B cell (primary cell): ENCODE results near the gene RPL22. TPM values are rescaled to one million over a fixed set of nuclear protein-coding genes. Genes with fewer than 3 reads are reported as not detected.

Experiments
- ATAC-seq: fragments of 200-7000 bp; cut with Tn5 transposase; one replicate; pipeline ENCODE4 v1.10.0; 2021; ENCODE audit warnings: low read depth, mild to moderate bottlenecking, moderate number of reproducible peaks, moderate library complexity
- CTCF ChIA-PET: fragments of 350-600 bp; sonication (Branson Sonifier 250); formaldehyde crosslinking; loops from one replicate; lab custom pipeline; 2021; ENCODE audit warnings: antibody characterized with exemption, inconsistent platforms; lab: Charles Lee
- POLR2A ChIA-PET: fragments of 350-600 bp; sonication (Branson Sonifier 250); formaldehyde crosslinking; loops from one replicate; lab custom pipeline; 2021; ENCODE audit warnings: antibody characterized with exemption; lab: Charles Lee
- DNase-seq: peaks from one replicate; pipeline ENCODE4 v3.0.0; 2013
- H2AFZ ChIP-seq: 2 replicates; pipeline ENCODE4 v1.6.1; 2012; ENCODE audit warnings: mild to moderate bottlenecking, low read depth, low read length; ENCODE audit not compliant: insufficient read depth, poor library complexity, severe bottlenecking
- H3K27ac ChIP-seq, 2 donors: 1 replicate in 1 of 2; 2 replicates in 1 of 2; pipeline ENCODE4 v1.5.1; 2012 to 2013; ENCODE audit warnings: low read length in 2 of 2, mild to moderate bottlenecking in 2 of 2, moderate library complexity in 1 of 2
- H3K27me3 ChIP-seq, 4 experiments: fragments of 200-600 bp in 1 of 4; sonication (generic) in 1 of 4; replicated peaks in 1 of 4; 1 replicate in 2 of 4; 2 replicates in 2 of 4; pipeline versions ENCODE4 v1.6.1 to v1.7.0; 2013 to 2016; ENCODE audit warnings: low read length in 3 of 4, mild to moderate bottlenecking in 2 of 4, mixed read lengths in 1 of 4, moderate library complexity in 1 of 4; ENCODE audit not compliant: insufficient read depth in 4 of 4, control insufficient read depth in 3 of 4; ENCODE audit errors: control extremely low read depth in 1 of 4
- H3K36me3 ChIP-seq, 2 experiments: replicated peaks in 1 of 2; 1 replicate in 1 of 2; 2 replicates in 1 of 2; pipeline versions ENCODE4 v1.6.1 to v1.7.1; 2013; ENCODE audit warnings: low read length in 1 of 2; ENCODE audit not compliant: insufficient read depth in 2 of 2, control insufficient read depth in 1 of 2; ENCODE audit errors: control extremely low read depth in 1 of 2, extremely low read depth in 1 of 2
- H3K4me1 ChIP-seq, 2 donors: fragments of 200-600 bp in 1 of 2; sonication (generic) in 1 of 2; 1 replicate in 1 of 2; 2 replicates in 1 of 2; pipeline versions ENCODE4 v1.5.1 to v1.6.1; 2013 to 2017; ENCODE audit warnings: low read length in 2 of 2; ENCODE audit not compliant: control insufficient read depth in 2 of 2, insufficient read depth in 2 of 2
- H3K4me2 ChIP-seq: replicated peaks from 2 replicates; pipeline ENCODE3; 2012; ENCODE audit warnings: mild to moderate bottlenecking, low read depth, low read length; ENCODE audit not compliant: poor library complexity, severe bottlenecking
- H3K4me3 ChIP-seq, 5 experiments: fragments of 200-600 bp in 1 of 5; sonication (generic) in 1 of 5; 1 replicate in 3 of 5; 2 replicates in 2 of 5; pipeline versions ENCODE4 v1.5.1 to v1.7.0; 2011 to 2016; ENCODE audit warnings: low read length in 4 of 5, mild to moderate bottlenecking in 4 of 5, low read depth in 2 of 5, control low read depth in 1 of 5, moderate library complexity in 1 of 5; ENCODE audit not compliant: insufficient read depth in 1 of 5; ENCODE audit errors: control extremely low read depth in 1 of 5, extremely low read depth in 1 of 5
- H3K79me2 ChIP-seq: fragments of 200-600 bp; sonication (generic); one replicate; pipeline ENCODE4 v1.6.0; 2016; ENCODE audit warnings: low read length; ENCODE audit not compliant: control insufficient read depth, insufficient read depth
- H3K9ac ChIP-seq: fragments of 200-600 bp; sonication (generic); 2 replicates; pipeline ENCODE4 v1.6.1; 2017; ENCODE audit warnings: mild to moderate bottlenecking, low read length, moderate library complexity
- H3K9me3 ChIP-seq, 3 donors: one replicate each; pipeline versions ENCODE4 v1.6.1 to v1.7.1; 2013; ENCODE audit warnings: low read length in 2 of 3; ENCODE audit not compliant: control insufficient read depth in 2 of 3, insufficient read depth in 1 of 3; ENCODE audit errors: control extremely low read depth in 1 of 3
- H4K20me1 ChIP-seq: 2 replicates; pipeline ENCODE4 v1.6.0; 2012; ENCODE audit warnings: mild to moderate bottlenecking, low read length; ENCODE audit not compliant: insufficient read depth, control insufficient read depth, poor library complexity, severe bottlenecking
- H3K27ac Mint-ChIP-seq: one replicate; pipeline ENCODE4 v1.8.0; 2021; ENCODE audit warnings: mixed read lengths
- H3K27me3 Mint-ChIP-seq: one replicate; pipeline ENCODE4 v1.8.0; 2021; ENCODE audit warnings: mixed read lengths
- H3K4me1 Mint-ChIP-seq: one replicate; pipeline ENCODE4 v1.8.0; 2021; ENCODE audit warnings: mixed read lengths
- H3K4me3 Mint-ChIP-seq: one replicate; pipeline ENCODE4 v1.8.0; 2021; ENCODE audit warnings: mixed read lengths
- H3K9me3 Mint-ChIP-seq: one replicate; pipeline ENCODE4 v1.8.0; 2022; ENCODE audit warnings: mixed read lengths; ENCODE audit not compliant: insufficient read depth
- EZH2 ChIP-seq: IDR thresholded peaks from 2 replicates; pipeline ENCODE4 v1.6.1; 2012; ENCODE audit warnings: borderline replicate concordance, low read depth, mild to moderate bottlenecking, moderate library complexity, low read length; ENCODE audit not compliant: insufficient read depth, poor library complexity, severe bottlenecking
- WGBS: methylation state at CpG from one replicate; pipeline ENCODE4 v1.1.5; 2013; ENCODE audit warnings: missing lambda C conversion rate; ENCODE audit not compliant: insufficient coverage; 5-methylcytosine and 5-hydroxymethylcytosine counted together
- intact Hi-C: fragments of 100-400 bp; cut with micrococcal nuclease; formaldehyde crosslinking; loops from one replicate; pipeline ENCODE4 v1.10.0; 2022
- polyA plus RNA-seq: library from polyadenylated mRNA; depleted of rRNA; stranded (reverse); fragments of >200 nt; gene quantifications from 2 replicates; pipeline ENCODE4 v1.2.3, GENCODE V29; 2012
- total RNA-seq, 2 donors: library from RNA; stranded (reverse); fragments of 120-200 nt in 1 of 2; gene quantifications; 1 replicate in 1 of 2; 2 replicates in 1 of 2; pipeline versions ENCODE4 v1.2.3 to v1.2.4, GENCODE V29; 2013 to 2022
- TF ChIP-seq, protein P1 (sequence below): fragments of 200-600 bp; IDR thresholded peaks from one replicate; pipeline ENCODE4 v1.8.0; 2022; ENCODE audit warnings: antibody characterized with exemption, mild to moderate bottlenecking

Gene RPL22
- total and polyA plus RNA-seq, 2 donors (not counting 1 experiment from before 2014, with no cell fraction given) = 70.9 to 471 TPM

GRCh38 chr1:6239213-6239752, 39.9 kb upstream of the RPL22 start:
- no peak for DNase-seq
- Histone ChIP-seq H4K20me1 (no peaks in the 10 kb centered on the region), H3K9me3 (peaks cover 0 to 18% (median 0%) of the 10 kb centered on the region in 3 donors), H3K9ac (no peak overlapping the region), H3K36me3 (no peaks in the 10 kb centered on the region), H2AFZ (no peak overlapping the region), H3K27me3 (peaks cover 0 to 51% (median 33%) of the 10 kb centered on the region in 4 experiments), H3K4me3 (no peak overlapping the region), H3K79me2 (peaks cover 10% of the 10 kb centered on the region), H3K4me2 (no peak overlapping the region), H3K4me1 (peaks cover 23 to 25% of the 10 kb centered on the region in 2 donors), H3K27ac (no peak overlapping the region)
- peaks cover 14% of the 10 kb centered on the region for H3K4me1 Mint-ChIP-seq
- H3K27me3 Mint-ChIP-seq = peaks cover 28% of the 10 kb centered on the region
- ChIA-PET CTCF (interaction anchor here (0.6 to 3.5 kb wide), 5 partner anchors 8 to 201 kb away, joined by 3 to 22 read pairs (median 3); no protein-coding TSS in a partner anchor), POLR2A (no interaction called here)
- H3K27ac Mint-ChIP-seq = no peak overlapping the region
- H3K4me3 Mint-ChIP-seq = no peak overlapping the region
- TF ChIP-seq EZH2 = no peak
- TF ChIP-seq, protein P1, sequence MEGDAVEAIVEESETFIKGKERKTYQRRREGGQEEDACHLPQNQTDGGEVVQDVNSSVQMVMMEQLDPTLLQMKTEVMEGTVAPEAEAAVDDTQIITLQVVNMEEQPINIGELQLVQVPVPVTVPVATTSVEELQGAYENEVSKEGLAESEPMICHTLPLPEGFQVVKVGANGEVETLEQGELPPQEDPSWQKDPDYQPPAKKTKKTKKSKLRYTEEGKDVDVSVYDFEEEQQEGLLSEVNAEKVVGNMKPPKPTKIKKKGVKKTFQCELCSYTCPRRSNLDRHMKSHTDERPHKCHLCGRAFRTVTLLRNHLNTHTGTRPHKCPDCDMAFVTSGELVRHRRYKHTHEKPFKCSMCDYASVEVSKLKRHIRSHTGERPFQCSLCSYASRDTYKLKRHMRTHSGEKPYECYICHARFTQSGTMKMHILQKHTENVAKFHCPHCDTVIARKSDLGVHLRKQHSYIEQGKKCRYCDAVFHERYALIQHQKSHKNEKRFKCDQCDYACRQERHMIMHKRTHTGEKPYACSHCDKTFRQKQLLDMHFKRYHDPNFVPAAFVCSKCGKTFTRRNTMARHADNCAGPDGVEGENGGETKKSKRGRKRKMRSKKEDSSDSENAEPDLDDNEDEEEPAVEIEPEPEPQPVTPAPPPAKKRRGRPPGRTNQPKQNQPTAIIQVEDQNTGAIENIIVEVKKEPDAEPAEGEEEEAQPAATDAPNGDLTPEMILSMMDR = no peak
- intact Hi-C loops = loop anchor here (5.0 kb wide), 1 partner anchor 463 kb away; the partner anchor contains the start of gene DNAJC11
- WGBS = 21% methylated on average over 4 of the region's 7 CpGs
- H3K9me3 Mint-ChIP-seq = no peaks in the 10 kb centered on the region
- ATAC-seq = no peak

DNA sequence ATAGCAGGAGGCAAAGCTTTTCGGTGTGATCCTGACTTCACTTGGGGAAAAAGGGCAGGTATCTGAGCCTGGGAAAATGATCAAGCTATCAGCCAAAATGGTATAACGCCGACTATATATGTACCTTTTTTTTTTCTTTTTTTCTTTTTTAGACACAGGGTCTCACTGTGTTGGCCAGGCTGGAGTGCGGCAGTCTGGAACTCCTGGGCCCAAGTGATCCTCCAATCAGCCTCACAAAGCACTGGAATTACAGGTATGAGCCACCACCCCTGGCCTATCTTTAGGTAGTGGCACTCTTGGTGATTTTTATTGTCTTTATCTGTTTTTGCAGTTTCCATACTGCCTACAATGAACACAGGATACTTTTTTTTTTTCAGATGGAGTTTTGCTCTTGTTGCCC, 37.7 kb upstream of the RPL22 start:
- intact Hi-C loops = loop anchor here (5.0 kb wide), 1 partner anchor 465 kb away; the partner anchor contains the start of gene DNAJC11
- CTCF ChIA-PET = interaction anchor here (1.3 to 3.5 kb wide), 2 partner anchors 8 to 10 kb away, joined by 5 to 22 read pairs; no protein-coding TSS in a partner anchor

More for the DNA sequence above, 37.7 kb upstream of the RPL22 start:
- H3K9me3 ChIP-seq = peaks cover 0 to 4% (median 0%) of the 10 kb centered on the region in 3 donors
- Mint-ChIP-seq H3K27ac (no peak overlapping the region), H3K9me3 (no peaks in the 10 kb centered on the region), H3K27me3 (peaks cover 23% of the 10 kb centered on the region), H3K4me3 (peak overlapping the region; percentile 45), H3K4me1 (peaks cover 17% of the 10 kb centered on the region)
- no peak overlapping the region for H2AFZ ChIP-seq
- H3K36me3 ChIP-seq = peaks cover 3 to 10% of the 10 kb centered on the region in 2 experiments
- no peaks in the 10 kb centered on the region for H4K20me1 ChIP-seq
- WGBS = 100% methylated on average over 2 of the region's 4 CpGs
- H3K27ac ChIP-seq = no peak overlapping the region
- H3K79me2 ChIP-seq = peaks cover 11% of the 10 kb centered on the region
- POLR2A ChIA-PET = no interaction called here
- H3K9ac ChIP-seq = no peak overlapping the region
- H3K27me3 ChIP-seq = peaks cover 0 to 35% (median 19%) of the 10 kb centered on the region in 4 experiments
- TF ChIP-seq EZH2 = no peak
- TF ChIP-seq, protein P1 = no peak
- no peak for DNase-seq
- no peak for ATAC-seq
- no peak overlapping the region for H3K4me2 ChIP-seq
- peaks cover 22 to 25% of the 10 kb centered on the region in 2 donors for H3K4me1 ChIP-seq
- no peak overlapping the region for H3K4me3 ChIP-seq
